Eye (tissue), 1 donor: Measurements from ENCODE around the gene NUDT13.

ENCODE experiments used
- DNase-seq: peaks from one replicate; pipeline ENCODE4 v3.0.0-alpha.2; 2015

The NUDT13 gene

DNA sequence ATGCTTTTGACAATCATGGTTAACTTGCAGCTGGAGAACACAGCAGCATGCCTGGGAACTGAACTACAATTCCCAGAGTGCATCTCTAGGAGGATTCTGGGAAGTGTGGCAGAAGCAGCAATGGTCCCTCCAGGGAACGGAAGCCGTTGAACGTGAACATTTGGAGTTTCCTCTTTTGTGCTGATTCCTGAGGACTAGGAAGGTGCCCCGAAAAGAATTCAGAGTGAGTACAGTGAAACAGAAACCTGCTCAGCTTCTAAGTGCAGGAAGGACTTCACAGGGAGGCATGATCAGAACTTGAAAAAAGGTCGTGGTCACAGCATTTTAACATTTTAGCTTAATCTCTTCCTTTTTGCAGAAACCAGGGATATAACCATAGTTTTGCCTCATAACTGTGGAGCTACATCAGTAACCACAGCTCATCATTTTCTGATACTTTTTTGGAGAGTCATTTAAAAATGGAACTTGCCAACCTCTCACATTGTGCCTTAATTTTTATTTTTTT is at the start of gene NUDT13:
Gene NUDT13 (plus strand): TSS at position 111 of the 505 bp plus-strand sequence. CDS start 3,911 bp downstream, outside the sequence.
- DNase-seq = peak; percentile 92

DNA sequence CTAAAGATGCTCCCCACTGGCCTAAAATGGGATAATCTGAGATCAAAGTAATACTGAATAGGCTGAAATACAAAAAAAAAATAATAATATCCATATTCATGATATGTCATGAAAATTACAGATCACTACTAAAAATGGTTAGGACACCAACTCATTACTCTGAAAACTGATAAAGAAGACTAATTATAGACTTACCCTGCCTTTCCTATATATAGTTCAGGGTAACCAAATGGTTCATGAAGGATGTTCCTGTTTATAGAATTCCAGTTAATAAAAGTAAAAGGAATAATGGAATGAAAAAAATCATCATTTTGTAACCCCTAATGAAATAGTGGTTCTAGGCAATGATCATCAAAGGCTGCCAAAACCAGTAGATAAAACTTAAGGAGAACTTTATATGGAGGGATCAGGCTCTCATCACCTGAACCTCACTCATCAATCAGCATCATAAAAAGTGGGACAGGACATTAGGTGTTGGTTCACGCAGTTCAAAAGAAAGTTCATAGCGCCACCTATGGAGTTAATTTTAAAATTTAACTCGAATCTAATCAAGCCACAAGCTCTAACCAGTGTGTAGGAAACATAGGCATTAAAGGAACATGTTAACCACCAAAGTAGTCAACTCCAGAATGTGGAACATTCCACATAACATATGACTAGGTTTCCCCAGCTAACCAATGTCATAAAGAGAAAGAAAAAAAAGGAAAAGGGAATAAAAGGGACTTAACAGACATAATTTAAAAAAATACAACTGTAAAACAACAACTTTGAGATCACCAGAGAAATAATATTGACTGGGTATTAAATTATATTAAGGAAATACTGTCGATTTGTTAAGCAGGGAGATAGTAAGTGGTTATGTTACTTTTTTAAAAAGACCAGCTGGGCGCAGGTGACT is 49.3 kb upstream of the NUDT13 start:
- DNase-seq = peak; percentile 38

- DNase-seq = no peak
These were observed 48.5 kb upstream of the NUDT13 start for GRCh38 chr10:73061743-73062142.

DNA sequence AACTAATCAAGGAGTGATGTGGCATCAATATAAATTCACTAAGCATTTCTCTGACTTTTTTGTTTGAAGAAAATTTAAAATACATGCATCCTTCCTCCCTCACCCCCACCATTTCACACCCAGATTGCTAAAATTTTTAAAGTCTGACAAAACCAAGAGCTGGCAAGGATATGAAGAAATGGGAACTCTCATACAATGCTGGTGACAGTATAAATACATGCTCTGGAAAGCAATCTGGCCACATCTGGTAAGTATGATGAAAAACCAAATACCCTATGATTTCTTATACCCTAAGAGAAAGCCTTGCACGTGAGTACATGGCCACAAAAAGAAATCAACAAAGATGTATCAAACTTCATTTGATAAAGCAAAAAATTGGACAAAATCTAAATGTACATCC is 44.8 kb upstream of the NUDT13 start:
- DNase-seq = no peak

DNA sequence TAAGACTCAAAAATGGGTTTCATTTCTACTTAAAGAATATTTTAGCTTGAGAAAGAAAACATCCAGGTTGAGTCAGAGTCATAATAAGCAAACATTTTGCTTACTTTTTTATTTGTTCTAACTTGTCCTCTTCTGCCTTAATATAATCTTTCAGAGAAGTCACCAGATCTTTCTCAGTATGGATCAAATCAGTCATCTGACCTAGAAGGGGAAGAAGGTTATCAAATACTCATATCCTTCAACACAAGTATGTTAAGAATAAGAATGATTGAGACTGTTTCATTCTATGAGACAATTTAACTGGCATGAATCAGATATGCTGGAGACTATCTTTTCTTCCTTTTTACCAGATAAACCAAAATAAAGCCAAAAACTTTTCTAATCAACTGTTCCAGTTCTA is 36.6 kb upstream of the NUDT13 start:
- DNase-seq = no peak

GRCh38 chr10:73075829-73076228 is 34.4 kb upstream of the NUDT13 start:
- no peak for DNase-seq

- peak; percentile 27 for DNase-seq
These were observed 33.7 kb upstream of the NUDT13 start for GRCh38 chr10:73076360-73077183.

- DNase-seq = no peak
These were observed 30.3 kb upstream of the NUDT13 start for GRCh38 chr10:73079779-73080541.

DNA sequence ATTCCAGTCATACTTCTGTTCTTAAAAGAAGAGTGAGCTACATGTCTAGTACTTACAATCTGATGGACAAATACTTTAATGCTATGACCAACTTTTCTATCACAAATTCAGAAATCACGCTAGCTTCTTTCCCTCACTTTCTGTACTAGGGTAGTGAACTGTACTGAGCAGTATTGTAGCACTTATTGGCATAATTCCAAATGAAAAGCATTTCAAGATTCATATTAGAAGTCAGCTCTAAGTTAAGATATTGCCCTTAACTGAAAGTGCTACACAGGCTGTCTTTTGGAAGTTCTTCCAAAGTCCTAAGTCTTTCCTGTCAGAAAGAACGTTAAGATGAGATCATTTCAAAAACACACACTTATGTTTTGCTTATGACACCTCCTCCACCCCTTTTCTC is 27.0 kb upstream of the NUDT13 start:
- peak; percentile 21 for DNase-seq

DNA sequence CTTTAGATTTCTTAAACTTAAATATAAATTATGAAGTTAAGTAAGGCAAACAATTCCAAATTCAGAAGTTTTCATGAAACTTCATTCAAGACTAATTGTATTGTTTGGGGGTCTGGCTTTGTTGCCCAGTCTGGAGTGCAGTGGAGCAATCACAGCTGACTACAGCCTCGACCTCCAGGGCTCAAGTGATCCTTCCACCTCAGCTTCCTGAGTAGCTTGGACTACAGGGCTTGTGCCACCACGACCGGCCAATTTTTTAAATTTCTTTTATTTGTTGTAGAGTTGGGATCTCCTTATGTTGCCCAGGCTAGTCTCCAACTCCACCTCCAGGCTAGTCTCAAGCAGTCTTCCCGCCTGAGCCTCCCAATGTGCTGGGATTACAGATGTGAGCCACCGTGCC is 26.0 kb upstream of the NUDT13 start:
- DNase-seq = no peak

GRCh38 chr10:73086816-73087215 is 23.4 kb upstream of the NUDT13 start:
- no peak for DNase-seq

DNA sequence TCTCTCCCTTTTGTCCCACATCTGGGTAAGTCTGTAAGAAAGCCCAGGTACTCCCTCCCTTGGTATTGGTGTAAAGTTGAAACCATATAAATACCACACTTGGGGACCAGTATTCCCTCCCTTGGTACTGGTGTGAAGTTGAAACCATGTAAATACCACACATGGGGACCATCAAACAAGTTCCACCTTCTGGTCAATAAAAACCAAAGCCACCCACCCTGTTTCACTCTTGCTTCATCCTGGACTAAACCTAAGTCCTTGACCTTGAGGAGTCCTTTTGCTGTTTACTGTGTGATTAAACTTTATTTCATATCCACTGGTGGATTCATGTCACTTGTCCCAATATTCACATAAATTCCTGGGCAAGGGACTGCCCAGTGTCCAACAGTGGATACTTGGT is 22.0 kb upstream of the NUDT13 start:
- DNase-seq = no peak

GRCh38 chr10:73092830-73093229 is 17.4 kb upstream of the NUDT13 start:
- no peak for DNase-seq

DNA sequence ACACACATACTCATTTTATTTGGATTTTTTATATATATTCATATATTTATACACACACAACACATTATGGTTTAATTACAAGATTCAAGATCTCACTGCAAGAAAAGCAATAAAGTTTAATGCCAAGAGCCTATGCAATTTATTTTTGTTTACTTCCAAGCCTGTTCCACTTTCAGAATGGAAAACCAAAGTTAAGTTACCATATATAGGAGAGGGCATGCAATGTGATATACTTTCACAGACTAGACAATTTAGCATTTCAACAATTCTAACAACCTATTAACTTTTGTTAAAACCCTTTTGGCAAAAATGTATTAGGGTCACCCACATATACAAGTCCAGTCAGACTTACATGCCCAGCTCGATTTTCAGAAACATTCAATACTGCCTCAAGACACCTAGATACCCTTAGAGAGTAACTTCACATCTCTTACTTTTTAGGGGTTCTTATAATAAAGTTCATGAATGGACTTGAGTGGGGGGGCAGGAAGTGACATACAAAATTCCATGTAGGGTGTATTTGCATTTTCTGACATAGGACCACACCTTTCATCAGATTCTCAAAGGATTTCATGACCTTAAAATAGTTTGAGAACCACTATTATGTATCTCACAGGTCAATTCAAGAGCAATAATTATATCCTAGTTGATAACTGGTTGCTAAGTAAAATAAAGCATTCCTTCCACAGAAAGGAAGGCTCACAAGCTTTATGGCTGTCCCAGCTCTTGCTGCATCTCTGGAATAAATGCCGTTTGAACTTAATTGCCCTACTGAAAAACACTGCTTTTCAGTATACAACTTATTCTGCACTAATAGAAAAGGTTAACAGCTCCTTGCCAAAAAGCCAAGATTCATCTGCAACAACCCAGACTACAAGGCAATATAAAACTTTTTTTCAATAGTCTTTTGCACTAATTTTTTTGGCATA is 16.1 kb upstream of the NUDT13 start:
- DNase-seq = peak; percentile 50

- no peak for DNase-seq
These were observed 15.2 kb upstream of the NUDT13 start for GRCh38 chr10:73094986-73095480.

GRCh38 chr10:73095481-73096021 is 14.7 kb upstream of the NUDT13 start:
- peak; percentile 92 for DNase-seq

GRCh38 chr10:73096041-73096448 is 14.2 kb upstream of the NUDT13 start:
- DNase-seq = peak; percentile 87

GRCh38 chr10:73096449-73097304 is 13.6 kb upstream of the NUDT13 start, which contains the start of gene P4HA1:
Gene P4HA1 (minus strand): TSS chr10:73096866. CDS start chr10:73074883, 21,983 bp downstream.
- peak; percentile 99 for DNase-seq

- no peak for DNase-seq
These were observed 13.0 kb upstream of the NUDT13 start for GRCh38 chr10:73097305-73097670.

DNA sequence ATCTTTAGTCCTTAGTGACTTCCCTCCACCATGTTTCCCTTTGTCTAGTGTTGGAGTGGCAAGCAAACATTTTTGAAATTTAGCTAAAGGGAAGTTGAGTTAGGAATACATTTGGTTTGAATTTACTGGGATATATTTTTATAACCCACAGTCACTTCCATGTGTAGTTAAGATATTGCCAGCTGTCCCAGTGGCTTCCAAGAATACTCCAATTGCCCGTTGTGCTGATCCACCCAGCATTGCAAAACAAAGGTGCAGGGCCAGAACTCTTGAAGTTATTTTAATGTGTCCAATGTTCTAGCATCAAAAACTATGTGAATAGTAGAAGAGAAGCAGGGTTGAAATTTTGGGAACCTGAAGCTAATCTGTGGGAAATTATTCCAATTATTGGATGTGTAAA is 11.1 kb upstream of the NUDT13 start:
- DNase-seq = no peak
